ENCODE results near the gene TUFM.

TUFM gene

DNA sequence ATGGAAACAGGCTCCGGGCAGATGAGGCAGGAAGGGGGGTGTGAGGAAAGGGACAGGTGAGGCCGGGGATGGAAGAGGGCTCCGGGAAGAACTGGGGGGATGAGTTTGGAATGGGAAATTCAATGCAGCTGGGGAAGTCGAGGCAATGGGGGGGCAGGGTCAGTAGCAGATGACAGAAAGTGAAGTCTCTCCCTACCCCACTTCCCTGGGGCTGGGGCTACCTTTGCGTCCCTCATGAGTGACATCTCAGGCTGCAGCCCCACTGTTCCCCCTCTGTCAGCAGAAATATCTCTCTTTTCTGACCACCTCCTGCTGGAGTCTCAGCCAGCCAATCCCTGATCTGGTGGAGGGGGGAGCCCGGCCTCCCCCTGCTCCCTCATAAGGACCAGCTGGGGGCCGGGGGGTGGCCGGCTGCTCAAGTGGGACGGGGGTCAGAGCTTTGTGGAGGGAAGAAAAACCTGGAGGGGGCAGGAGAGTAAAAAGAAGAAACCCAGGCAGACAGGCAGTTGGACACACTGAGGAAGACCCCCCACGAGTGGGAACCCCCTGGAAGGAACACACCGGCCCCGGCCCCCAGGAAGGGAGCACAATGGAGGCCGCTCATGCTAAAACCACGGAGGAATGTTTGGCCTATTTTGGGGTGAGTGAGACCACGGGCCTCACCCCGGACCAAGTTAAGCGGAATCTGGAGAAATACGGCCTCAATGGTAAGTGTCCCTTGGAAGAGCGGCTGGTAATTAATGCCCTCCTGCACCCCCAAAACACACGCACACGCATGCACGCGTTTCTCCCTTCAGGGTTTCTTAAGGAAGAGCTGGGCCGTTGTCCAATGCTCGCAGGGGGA lies 32.2 kb upstream of the TUFM start, which contains the start of gene ATP2A1:
Gene ATP2A1, plus strand, starts transcription at position 406 of the 844 bp plus-strand sequence. Its CDS starts 184 bp downstream, at position 590.
- Histone ChIP-seq H3K4me1 (ENCODE audit: control insufficient read depth in 2 of 2, insufficient read depth in 1 of 2, low read depth in 1 of 2, low read length in 2 of 2) (peaks cover 18 to 54% of the 10 kb centered on the region in 2 donors), H2BK5ac (ENCODE audit: low read length) (peak within 1 kb of the TSS; percentile 26), H4K91ac (ENCODE audit: low read depth, low read length, poor library complexity) (no peak within 1 kb of the TSS), H4K8ac (ENCODE audit: low read depth, low read length) (no peak within 1 kb of the TSS), H3K36me3 (replicated peaks in 1 of 2; ENCODE audit: control insufficient read depth in 2 of 2, insufficient read depth in 2 of 2, low read length in 2 of 2) (peaks cover 9 to 12% of the 10 kb centered on the region in 2 donors), H2AFZ (ENCODE audit: low read length) (peak within 1 kb of the TSS; percentile 82), H2BK12ac (ENCODE audit: low read length) (no peak within 1 kb of the TSS), H2BK15ac (ENCODE audit: low read length) (peak within 1 kb of the TSS; percentile 74), H2BK120ac (ENCODE audit: low read depth, low read length) (no peak within 1 kb of the TSS), H3K4me3 (ENCODE audit: low read length in 2 of 2) (peak within 1 kb of the TSS; percentile 58 to 87), H3K27me3 (ENCODE audit: control insufficient read depth in 3 of 3, insufficient read depth in 3 of 3, low read depth in 1 of 3, low read length in 3 of 3) (peaks cover 0 to 4% (median 0%) of the 10 kb centered on the region in 3 experiments), H3K23ac (ENCODE audit: low read depth, low read length, poor library complexity) (peak within 1 kb of the TSS; percentile 65), H3K4me2 (ENCODE audit: insufficient read depth, low read length, poor library complexity, severe bottlenecking) (peak within 1 kb of the TSS; percentile 89), H2AK5ac (ENCODE audit: low read depth, low read length) (peak within 1 kb of the TSS; percentile 85), H3K27ac (replicated peaks; ENCODE audit: low read length) (no peak within 1 kb of the TSS), H3K9me3 (replicated peaks in 1 of 2; ENCODE audit: control insufficient read depth in 2 of 2, insufficient read depth in 1 of 2, low read depth in 1 of 2, low read length in 2 of 2) (no peaks in the 10 kb centered on the region), H3K79me1 (ENCODE audit: low read depth, low read length) (peaks cover 3% of the 10 kb centered on the region), H3K14ac (ENCODE audit: low read length) (peak within 1 kb of the TSS; percentile 98), H3K9ac (ENCODE audit: low read depth, low read length, poor library complexity) (peak within 1 kb of the TSS; percentile 86), H3K4ac (ENCODE audit: low read length) (peak within 1 kb of the TSS; percentile 99), H3K18ac (ENCODE audit: low read length) (peak within 1 kb of the TSS; percentile 97)
- no peak for DNase-seq (ENCODE audit: low spot score)
- WGBS, 2 donors (ENCODE audit: extremely low coverage in 2 of 2, insufficient read length in 2 of 2, insufficient replicate concordance in 1 of 2): no CpG with 5 or more reads among the region's 25 CpGs

DNA sequence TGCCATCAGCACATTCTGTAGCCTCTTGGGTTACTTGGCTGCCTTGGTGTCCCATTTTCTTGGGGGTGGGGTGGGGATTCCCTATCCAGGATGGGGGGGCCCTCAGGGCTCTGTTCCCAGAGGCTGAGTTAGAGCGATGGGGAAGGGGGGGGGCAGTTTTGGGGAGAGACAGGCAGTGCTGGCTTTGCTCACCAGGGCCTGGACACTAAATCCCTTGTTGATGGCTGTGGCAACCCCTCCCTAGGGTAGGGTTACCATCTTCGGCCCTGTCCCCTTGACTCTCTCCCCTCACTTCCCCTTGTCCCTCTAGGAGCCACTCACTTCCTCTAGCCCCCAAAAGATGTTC lies 31.5 kb upstream of the TUFM start:
- Histone ChIP-seq H2AFZ (ENCODE audit: low read length) (no peak overlapping the region), H3K9ac (ENCODE audit: low read depth, low read length, poor library complexity) (no peak overlapping the region), H4K91ac (ENCODE audit: low read depth, low read length, poor library complexity) (no peak overlapping the region), H3K4me3 (ENCODE audit: low read length in 2 of 2) (no peak overlapping the region), H3K23ac (ENCODE audit: low read depth, low read length, poor library complexity) (no peak overlapping the region), H2BK5ac (ENCODE audit: low read length) (no peak overlapping the region), H3K9me3 (replicated peaks in 1 of 2; ENCODE audit: control insufficient read depth in 2 of 2, insufficient read depth in 1 of 2, low read depth in 1 of 2, low read length in 2 of 2) (no peaks in the 10 kb centered on the region), H2BK120ac (ENCODE audit: low read depth, low read length) (no peak overlapping the region), H2BK15ac (ENCODE audit: low read length) (no peak overlapping the region), H3K27ac (replicated peaks; ENCODE audit: low read length) (no peak overlapping the region), H3K79me1 (ENCODE audit: low read depth, low read length) (peaks cover 8% of the 10 kb centered on the region), H2BK12ac (ENCODE audit: low read length) (no peak overlapping the region), H3K4me2 (ENCODE audit: insufficient read depth, low read length, poor library complexity, severe bottlenecking) (no peak overlapping the region), H2AK5ac (ENCODE audit: low read depth, low read length) (no peak overlapping the region), H3K4ac (ENCODE audit: low read length) (no peak overlapping the region), H4K8ac (ENCODE audit: low read depth, low read length) (no peak overlapping the region), H3K18ac (ENCODE audit: low read length) (no peak overlapping the region), H3K27me3 (ENCODE audit: control insufficient read depth in 3 of 3, insufficient read depth in 3 of 3, low read depth in 1 of 3, low read length in 3 of 3) (peaks cover 0 to 4% (median 0%) of the 10 kb centered on the region in 3 experiments), H3K14ac (ENCODE audit: low read length) (no peak overlapping the region), H3K36me3 (replicated peaks in 1 of 2; ENCODE audit: control insufficient read depth in 2 of 2, insufficient read depth in 2 of 2, low read length in 2 of 2) (peaks cover 14 to 19% of the 10 kb centered on the region in 2 donors), H3K4me1 (ENCODE audit: control insufficient read depth in 2 of 2, insufficient read depth in 1 of 2, low read depth in 1 of 2, low read length in 2 of 2) (peaks cover 18 to 48% of the 10 kb centered on the region in 2 donors)
- DNase-seq (ENCODE audit: low spot score): no peak
- WGBS, 2 donors (ENCODE audit: extremely low coverage in 2 of 2, insufficient read length in 2 of 2, insufficient replicate concordance in 1 of 2): no CpG with 5 or more reads among the region's 2 CpGs

DNA sequence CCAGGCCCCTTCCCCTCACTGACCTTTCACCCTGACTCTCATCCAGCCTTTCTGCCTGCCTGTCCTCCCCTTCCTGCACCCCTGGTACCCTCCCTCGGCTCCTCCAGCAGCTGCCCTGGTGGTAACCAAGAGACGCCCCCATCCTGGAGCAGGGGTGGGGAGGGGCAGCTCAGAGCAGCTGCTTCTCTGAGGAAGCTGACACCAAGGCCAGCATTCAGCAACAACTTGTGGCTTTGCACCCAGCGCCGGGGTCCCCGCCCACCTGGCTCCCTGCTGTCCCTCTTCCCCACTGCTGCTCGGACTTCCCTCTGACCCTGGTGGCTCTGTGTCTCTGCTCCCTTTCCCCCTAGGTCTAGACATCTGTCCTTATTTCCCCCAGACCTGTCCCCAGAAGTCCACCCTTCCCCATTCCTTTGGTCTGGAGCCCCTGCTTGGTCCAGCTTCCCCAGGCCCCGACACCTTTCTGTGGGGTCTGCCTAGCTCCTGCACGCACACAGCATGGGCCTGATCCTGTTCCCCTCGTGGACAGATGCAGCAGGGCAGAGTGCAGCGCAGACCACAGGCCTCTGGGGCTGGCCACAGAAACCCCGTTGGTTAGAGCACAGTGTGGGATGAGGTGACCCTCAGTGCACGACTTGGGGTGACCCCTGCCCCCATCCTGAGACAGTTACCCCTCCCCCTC lies 31.0 kb upstream of the TUFM start:
- Histone ChIP-seq H3K79me1 (ENCODE audit: low read depth, low read length) (peaks cover 9% of the 10 kb centered on the region), H3K27ac (replicated peaks; ENCODE audit: low read length) (no peak overlapping the region)

More for the DNA sequence above, 31.0 kb upstream of the TUFM start:
- H3K9ac ChIP-seq (ENCODE audit: low read depth, low read length, poor library complexity): peak overlapping the region; percentile 44
- H3K4me1 ChIP-seq (ENCODE audit: control insufficient read depth in 2 of 2, insufficient read depth in 1 of 2, low read depth in 1 of 2, low read length in 2 of 2): peaks cover 18 to 42% of the 10 kb centered on the region in 2 donors
- peak overlapping the region; percentile 21 for H3K14ac ChIP-seq (ENCODE audit: low read length)
- no CpG with 5 or more reads among the region's 12 CpGs for WGBS, 2 donors (ENCODE audit: extremely low coverage in 2 of 2, insufficient read length in 2 of 2, insufficient replicate concordance in 1 of 2)
- peak overlapping the region; percentile 65 for H3K23ac ChIP-seq (ENCODE audit: low read depth, low read length, poor library complexity)
- H3K4ac ChIP-seq (ENCODE audit: low read length): no peak overlapping the region
- peaks cover 0 to 4% (median 0%) of the 10 kb centered on the region in 3 experiments for H3K27me3 ChIP-seq (ENCODE audit: control insufficient read depth in 3 of 3, insufficient read depth in 3 of 3, low read depth in 1 of 3, low read length in 3 of 3)
- H4K8ac ChIP-seq (ENCODE audit: low read depth, low read length): no peak overlapping the region
- peaks cover 18 to 24% of the 10 kb centered on the region in 2 donors for H3K36me3 ChIP-seq (replicated peaks in 1 of 2; ENCODE audit: control insufficient read depth in 2 of 2, insufficient read depth in 2 of 2, low read length in 2 of 2)
- no peak overlapping the region for H2BK5ac ChIP-seq (ENCODE audit: low read length)
- no peak overlapping the region for H3K4me2 ChIP-seq (ENCODE audit: insufficient read depth, low read length, poor library complexity, severe bottlenecking)
- no peak overlapping the region for H3K4me3 ChIP-seq (ENCODE audit: low read length in 2 of 2)
- H3K18ac ChIP-seq (ENCODE audit: low read length): peak overlapping the region; percentile 3
- H3K9me3 ChIP-seq (replicated peaks in 1 of 2; ENCODE audit: control insufficient read depth in 2 of 2, insufficient read depth in 1 of 2, low read depth in 1 of 2, low read length in 2 of 2): no peaks in the 10 kb centered on the region
- DNase-seq (ENCODE audit: low spot score): no peak
- no peak overlapping the region for H2BK15ac ChIP-seq (ENCODE audit: low read length)
- no peak overlapping the region for H4K91ac ChIP-seq (ENCODE audit: low read depth, low read length, poor library complexity)
- no peak overlapping the region for H2BK120ac ChIP-seq (ENCODE audit: low read depth, low read length)
- H2AK5ac ChIP-seq (ENCODE audit: low read depth, low read length): peak overlapping the region; percentile 21
- no peak overlapping the region for H2BK12ac ChIP-seq (ENCODE audit: low read length)
- H2AFZ ChIP-seq (ENCODE audit: low read length): no peak overlapping the region
